Keratinocyte (primary cell): ENCODE results near the gene ETFRF1. TPM values are rescaled to one million over a fixed set of nuclear protein-coding genes. Genes with fewer than 3 reads are reported as not detected.

Experiments
- DNase-seq: peaks from one replicate; pipeline ENCODE4 v3.0.0-alpha.2; 2011; ENCODE audit warnings: low read depth, missing footprints, low spot score
- FAIRE-seq: peaks from 2 replicates; lab custom pipeline; 2011; peaks lifted over from hg19 to GRCh38; lab: Jason Lieb, UNC
- H2AFZ ChIP-seq: 2 replicates; pipeline ENCODE4 v1.6.0; 2012; ENCODE audit warnings: low read length, control low read depth, inconsistent platforms; ENCODE audit not compliant: control insufficient read depth
- H3K27ac ChIP-seq: 2 replicates; pipeline ENCODE4 v1.5.1; 2011; ENCODE audit warnings: low read length; ENCODE audit not compliant: control insufficient read depth, insufficient read depth
- H3K27me3 ChIP-seq: 3 replicates; pipeline ENCODE4 v1.6.0; 2011; ENCODE audit warnings: low read length; ENCODE audit not compliant: control insufficient read depth, insufficient read depth; ENCODE audit errors: extremely low read depth
- H3K36me3 ChIP-seq, 2 experiments: 2 replicates in 1 of 2; 3 replicates in 1 of 2; pipeline ENCODE4 v1.5.1; 2011; ENCODE audit warnings: low read length in 2 of 2, mild to moderate bottlenecking in 1 of 2; ENCODE audit not compliant: control insufficient read depth in 2 of 2, insufficient read depth in 2 of 2; ENCODE audit errors: extremely low read depth in 1 of 2
- H3K4me1 ChIP-seq: 3 replicates; pipeline ENCODE4 v1.5.1; 2011; ENCODE audit warnings: low read length; ENCODE audit not compliant: control insufficient read depth, insufficient read depth; ENCODE audit errors: extremely low read depth
- H3K4me2 ChIP-seq: 3 replicates; pipeline ENCODE4 v1.6.0; 2011; ENCODE audit warnings: low read depth, low read length; ENCODE audit not compliant: control insufficient read depth, insufficient read depth; ENCODE audit errors: extremely low read depth
- H3K4me3 ChIP-seq, 3 experiments: fragments of 200-600 bp in 1 of 3; sonication (generic) in 1 of 3; 2 replicates in 2 of 3; 3 replicates in 1 of 3; pipeline ENCODE4 v1.5.1; 2011 to 2016; ENCODE audit warnings: low read length in 3 of 3, mild to moderate bottlenecking in 3 of 3, control low read depth in 2 of 3, inconsistent platforms in 1 of 3, low read depth in 1 of 3, mixed read lengths in 1 of 3, mixed run types in 1 of 3, moderate library complexity in 1 of 3; ENCODE audit not compliant: control insufficient read depth in 2 of 3, insufficient read depth in 2 of 3; ENCODE audit errors: extremely low read depth in 1 of 3
- H3K79me2 ChIP-seq: 2 replicates; pipeline ENCODE4 v1.6.0; 2012; ENCODE audit warnings: low read length; ENCODE audit not compliant: control insufficient read depth, insufficient read depth
- H3K9ac ChIP-seq: 3 replicates; pipeline ENCODE4 v1.6.0; 2011; ENCODE audit warnings: low read length; ENCODE audit not compliant: control insufficient read depth, insufficient read depth; ENCODE audit errors: extremely low read depth
- H3K9me1 ChIP-seq: 3 replicates; pipeline ENCODE4 v1.6.0; 2011; ENCODE audit warnings: low read length; ENCODE audit not compliant: control insufficient read depth, insufficient read depth; ENCODE audit errors: extremely low read depth
- H3K9me3 ChIP-seq: 2 replicates; pipeline ENCODE4 v1.5.1; 2012; ENCODE audit warnings: low read depth, low read length; ENCODE audit not compliant: control insufficient read depth
- H4K20me1 ChIP-seq: 3 replicates; pipeline ENCODE4 v1.6.0; 2011; ENCODE audit warnings: low read length; ENCODE audit not compliant: control insufficient read depth, insufficient read depth; ENCODE audit errors: extremely low read depth
- EZH2 ChIP-seq: IDR thresholded peaks from one replicate; pipeline ENCODE4 v1.6.1; 2012; ENCODE audit warnings: inconsistent platforms, mild to moderate bottlenecking, low read length, moderate library complexity
- dilution Hi-C: fragments of 300-500 bp; cut with MboI; formaldehyde crosslinking; loops from one replicate; pipeline ENCODE4 v1.7.0; 2020; ENCODE audit warnings: low sequenced_read_pairs; ENCODE audit not compliant: extremely low pct_ligation_motif_present
- polyA plus RNA-seq, 5 experiments: library from polyadenylated mRNA; depleted of rRNA in 3 of 5; stranded (reverse) in 3 of 5; stranded (forward) in 1 of 5; unstranded in 1 of 5; fragments of >200 nt; gene quantifications; 1 replicate in 1 of 5; 2 replicates in 3 of 5; 3 replicates in 1 of 5; pipeline versions ENCODE4 v1.2.1 to v1.2.3, GENCODE V29; 2011 to 2012; ENCODE audit warnings: missing spikeins in 2 of 5, low read depth in 1 of 5, low replicate concordance in 1 of 5
- TF ChIP-seq, protein P1 (sequence below), 3 experiments: IDR thresholded peaks in 1 of 3; conservative IDR thresholded peaks in 1 of 3; optimal IDR thresholded peaks in 1 of 3; 2 replicates in 2 of 3; 3 replicates in 1 of 3; pipeline versions ENCODE3 to v1.5.1; 2011; ENCODE audit warnings: low read length in 3 of 3, mild to moderate bottlenecking in 3 of 3, moderate library complexity in 2 of 3, control low read depth in 1 of 3, inconsistent platforms in 1 of 3; ENCODE audit not compliant: insufficient read depth in 2 of 3; ENCODE audit errors: extremely low read depth in 1 of 3

ETFRF1 gene
- polyA plus RNA-seq, 1 donor (not counting 4 experiments of a cell fraction or from before 2014, with no cell fraction given), result 13.6 TPM

DNA sequence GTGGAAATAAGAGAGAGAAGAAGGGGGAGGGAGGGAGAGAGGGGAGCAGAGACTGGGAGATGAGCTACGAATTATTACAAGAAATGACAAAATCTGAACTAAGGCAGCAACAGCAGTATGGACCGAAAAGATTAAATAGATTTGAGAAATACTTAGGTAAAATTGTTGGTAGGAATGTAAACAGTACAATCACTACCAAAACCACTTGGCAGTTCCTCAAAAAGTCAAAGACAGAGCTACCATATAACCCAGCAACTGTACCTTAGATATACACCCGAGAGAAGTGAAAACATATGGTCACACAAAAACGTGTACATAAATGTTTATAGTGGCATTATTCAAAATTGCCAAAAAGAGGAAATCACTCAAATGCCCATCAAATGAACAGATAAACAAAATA, 41.6 kb downstream of the ETFRF1 start:
- no peak overlapping the region for H2AFZ ChIP-seq
- no peaks in the 10 kb centered on the region for H3K27me3 ChIP-seq
- FAIRE-seq, result no peak
- H3K27ac ChIP-seq, result no peak overlapping the region
- H3K9me1 ChIP-seq, result peaks cover 2% of the 10 kb centered on the region
- TF ChIP-seq, protein P1, sequence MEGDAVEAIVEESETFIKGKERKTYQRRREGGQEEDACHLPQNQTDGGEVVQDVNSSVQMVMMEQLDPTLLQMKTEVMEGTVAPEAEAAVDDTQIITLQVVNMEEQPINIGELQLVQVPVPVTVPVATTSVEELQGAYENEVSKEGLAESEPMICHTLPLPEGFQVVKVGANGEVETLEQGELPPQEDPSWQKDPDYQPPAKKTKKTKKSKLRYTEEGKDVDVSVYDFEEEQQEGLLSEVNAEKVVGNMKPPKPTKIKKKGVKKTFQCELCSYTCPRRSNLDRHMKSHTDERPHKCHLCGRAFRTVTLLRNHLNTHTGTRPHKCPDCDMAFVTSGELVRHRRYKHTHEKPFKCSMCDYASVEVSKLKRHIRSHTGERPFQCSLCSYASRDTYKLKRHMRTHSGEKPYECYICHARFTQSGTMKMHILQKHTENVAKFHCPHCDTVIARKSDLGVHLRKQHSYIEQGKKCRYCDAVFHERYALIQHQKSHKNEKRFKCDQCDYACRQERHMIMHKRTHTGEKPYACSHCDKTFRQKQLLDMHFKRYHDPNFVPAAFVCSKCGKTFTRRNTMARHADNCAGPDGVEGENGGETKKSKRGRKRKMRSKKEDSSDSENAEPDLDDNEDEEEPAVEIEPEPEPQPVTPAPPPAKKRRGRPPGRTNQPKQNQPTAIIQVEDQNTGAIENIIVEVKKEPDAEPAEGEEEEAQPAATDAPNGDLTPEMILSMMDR (optimal IDR thresholded peaks at IDR 0.05 in 1 of 3, IDR thresholded peaks at IDR 0.05 in 1 of 3, conservative IDR thresholded peaks at IDR 0.05 in 1 of 3; ENCODE audit: extremely low read depth in 1 of 3, insufficient read depth in 2 of 3, low read length in 3 of 3), result no peak
- no peak for TF ChIP-seq EZH2
- H3K79me2 ChIP-seq, result peaks cover 59% of the 10 kb centered on the region
- no peaks in the 10 kb centered on the region for H3K9me3 ChIP-seq
- H3K4me1 ChIP-seq, result peaks cover 7% of the 10 kb centered on the region
- dilution Hi-C loops, result no loop called here
- DNase-seq, result no peak
- no peak overlapping the region for H3K9ac ChIP-seq
- no peak overlapping the region for H3K4me3 ChIP-seq
- no peak overlapping the region for H3K4me2 ChIP-seq
- H4K20me1 ChIP-seq, result no peaks in the 10 kb centered on the region
- H3K36me3 ChIP-seq, result peaks cover 2 to 4% of the 10 kb centered on the region in 2 experiments

DNA sequence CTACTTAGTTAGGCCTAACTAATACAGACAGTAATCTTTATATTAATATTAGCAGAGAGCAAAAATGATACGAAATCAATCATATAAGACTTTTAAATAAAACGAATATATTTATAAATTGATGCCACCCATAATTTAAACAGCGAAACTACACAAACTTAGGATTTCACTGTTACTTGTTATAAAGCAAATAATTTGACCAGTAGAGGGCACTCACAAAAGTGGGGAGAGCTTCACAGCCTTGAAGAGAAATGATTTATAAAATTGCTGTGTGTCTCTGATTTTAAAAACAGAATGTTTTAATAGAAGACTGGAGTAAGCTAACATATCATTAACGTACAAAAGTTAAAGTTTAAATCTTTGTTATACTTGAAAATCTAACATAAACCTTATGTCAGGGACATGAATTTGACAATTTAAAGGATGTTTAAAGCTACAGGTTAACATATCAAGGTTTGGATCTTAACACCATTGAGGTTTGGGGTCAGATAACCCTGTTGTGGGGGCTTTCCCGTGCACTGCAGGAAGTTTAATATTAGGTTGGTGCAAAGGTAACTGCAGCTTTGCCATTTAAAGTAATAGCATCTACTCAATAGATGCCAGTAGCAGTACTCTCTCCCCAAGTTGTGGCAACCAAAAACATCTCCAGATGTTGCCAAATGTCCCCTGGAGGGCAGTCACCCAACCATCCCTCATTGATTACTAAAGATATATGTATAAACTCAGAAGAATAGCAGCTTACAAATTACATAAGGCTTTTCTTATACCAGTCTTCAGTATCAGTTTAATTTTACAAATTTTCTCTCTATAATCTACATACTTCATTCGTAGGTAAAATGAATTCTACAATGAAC, 46.4 kb downstream of the ETFRF1 start:
- Histone ChIP-seq H3K27me3 (no peaks in the 10 kb centered on the region), H3K4me3 (no peak overlapping the region), H3K9me1 (no peaks in the 10 kb centered on the region), H3K4me1 (peaks cover 3% of the 10 kb centered on the region), H3K79me2 (peaks cover 61% of the 10 kb centered on the region), H3K27ac (no peak overlapping the region), H3K9ac (no peak overlapping the region), H3K36me3 (peaks cover 2 to 3% of the 10 kb centered on the region in 2 experiments), H2AFZ (no peak overlapping the region), H3K9me3 (no peaks in the 10 kb centered on the region), H3K4me2 (no peak overlapping the region), H4K20me1 (no peaks in the 10 kb centered on the region)
- FAIRE-seq (no peak), DNase-seq (no peak)
- TF ChIP-seq, protein P1 (optimal IDR thresholded peaks at IDR 0.05 in 1 of 3, IDR thresholded peaks at IDR 0.05 in 1 of 3, conservative IDR thresholded peaks at IDR 0.05 in 1 of 3; ENCODE audit: extremely low read depth in 1 of 3, insufficient read depth in 2 of 3, low read length in 3 of 3), result peak in 2 of 3 experiments; percentile 42 to 45
- TF ChIP-seq EZH2, result no peak
- dilution Hi-C loops, result no loop called here
